Neural progenitor cell (in vitro differentiated cells): Measurements from ENCODE around the gene NR2C2AP.

ENCODE experiments used
- EZH2phosphoT487 ChIP-seq: fragments of 200-600 bp; sonication (generic); IDR thresholded peaks from 2 replicates; pipeline ENCODE4 v1.6.1; 2017; ENCODE audit warnings: antibody characterized with exemption
- TF ChIP-seq, protein P1 (sequence below): fragments of 200-600 bp; sonication (generic); IDR thresholded peaks from 2 replicates; pipeline ENCODE4 v1.5.1; 2017; ENCODE audit warnings: antibody characterized with exemption, mild to moderate bottlenecking

DNA sequence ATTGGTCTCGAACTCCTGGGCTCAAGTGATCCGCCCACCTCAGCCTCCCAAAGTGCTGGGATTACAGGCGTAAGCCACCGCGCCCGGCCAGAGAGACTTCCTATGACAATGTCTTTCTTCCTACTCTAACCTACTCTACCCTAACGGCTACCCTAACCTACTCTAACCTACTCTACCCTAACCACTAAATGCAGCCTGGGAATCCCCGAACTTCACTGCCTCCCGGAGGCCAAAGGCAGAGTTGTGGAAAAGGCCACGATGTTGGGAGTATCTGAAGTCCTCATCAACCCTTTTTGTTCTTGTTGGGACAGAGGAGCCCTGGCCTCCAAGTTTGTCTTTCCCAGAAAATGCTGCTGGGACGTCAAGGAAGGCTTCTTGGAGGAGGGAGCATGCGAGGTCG lies 967 bp upstream of the NR2C2AP start:
- TF ChIP-seq, protein P1, sequence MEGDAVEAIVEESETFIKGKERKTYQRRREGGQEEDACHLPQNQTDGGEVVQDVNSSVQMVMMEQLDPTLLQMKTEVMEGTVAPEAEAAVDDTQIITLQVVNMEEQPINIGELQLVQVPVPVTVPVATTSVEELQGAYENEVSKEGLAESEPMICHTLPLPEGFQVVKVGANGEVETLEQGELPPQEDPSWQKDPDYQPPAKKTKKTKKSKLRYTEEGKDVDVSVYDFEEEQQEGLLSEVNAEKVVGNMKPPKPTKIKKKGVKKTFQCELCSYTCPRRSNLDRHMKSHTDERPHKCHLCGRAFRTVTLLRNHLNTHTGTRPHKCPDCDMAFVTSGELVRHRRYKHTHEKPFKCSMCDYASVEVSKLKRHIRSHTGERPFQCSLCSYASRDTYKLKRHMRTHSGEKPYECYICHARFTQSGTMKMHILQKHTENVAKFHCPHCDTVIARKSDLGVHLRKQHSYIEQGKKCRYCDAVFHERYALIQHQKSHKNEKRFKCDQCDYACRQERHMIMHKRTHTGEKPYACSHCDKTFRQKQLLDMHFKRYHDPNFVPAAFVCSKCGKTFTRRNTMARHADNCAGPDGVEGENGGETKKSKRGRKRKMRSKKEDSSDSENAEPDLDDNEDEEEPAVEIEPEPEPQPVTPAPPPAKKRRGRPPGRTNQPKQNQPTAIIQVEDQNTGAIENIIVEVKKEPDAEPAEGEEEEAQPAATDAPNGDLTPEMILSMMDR: no peak
- no peak for TF ChIP-seq EZH2phosphoT487
